ENCODE measurements around the gene OR4C11.

OR4C11 gene, protein sequence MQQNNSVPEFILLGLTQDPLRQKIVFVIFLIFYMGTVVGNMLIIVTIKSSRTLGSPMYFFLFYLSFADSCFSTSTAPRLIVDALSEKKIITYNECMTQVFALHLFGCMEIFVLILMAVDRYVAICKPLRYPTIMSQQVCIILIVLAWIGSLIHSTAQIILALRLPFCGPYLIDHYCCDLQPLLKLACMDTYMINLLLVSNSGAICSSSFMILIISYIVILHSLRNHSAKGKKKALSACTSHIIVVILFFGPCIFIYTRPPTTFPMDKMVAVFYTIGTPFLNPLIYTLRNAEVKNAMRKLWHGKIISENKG

GRCh38 chr11:55607545-55607944, at the start of gene OR4C11:
TSS of gene OR4C11 (minus strand) at chr11:55607645. CDS start at chr11:55604373, 3,272 bp downstream.
- in situ Hi-C loops (cut with MboI; ENCODE audit: low sequenced_read_pairs, unreplicated experiment), result no loop called here
- no peak for DNase-seq (ENCODE audit: low spot score)
- TF ChIP-seq CTCF (IDR thresholded peaks at IDR 0.05; ENCODE audit: borderline replicate concordance, control extremely low read depth, extremely low read depth, insufficient read depth, missing control alignments), result no peak

DNA sequence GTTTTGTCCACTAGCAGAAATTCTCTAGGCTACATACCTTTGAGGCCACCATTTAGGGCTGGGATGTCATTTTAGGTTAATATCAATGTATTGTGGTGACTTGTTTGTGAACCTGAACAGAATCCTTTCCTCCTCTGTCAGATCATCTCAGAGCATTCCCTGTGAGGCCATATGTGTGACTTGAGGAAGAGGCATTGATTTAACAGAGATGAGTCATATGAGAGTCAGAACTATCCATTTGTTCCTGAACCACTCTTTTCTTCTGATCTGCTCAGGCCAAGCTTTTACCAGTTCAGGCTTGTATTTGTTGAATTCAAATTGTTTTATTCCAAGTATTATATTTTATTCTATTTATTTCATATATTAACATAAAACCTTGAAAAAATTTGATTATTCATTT, 47.7 kb upstream of the OR4C11 start:
- in situ Hi-C loops (cut with MboI; ENCODE audit: low sequenced_read_pairs, unreplicated experiment), result no loop called here

DNA sequence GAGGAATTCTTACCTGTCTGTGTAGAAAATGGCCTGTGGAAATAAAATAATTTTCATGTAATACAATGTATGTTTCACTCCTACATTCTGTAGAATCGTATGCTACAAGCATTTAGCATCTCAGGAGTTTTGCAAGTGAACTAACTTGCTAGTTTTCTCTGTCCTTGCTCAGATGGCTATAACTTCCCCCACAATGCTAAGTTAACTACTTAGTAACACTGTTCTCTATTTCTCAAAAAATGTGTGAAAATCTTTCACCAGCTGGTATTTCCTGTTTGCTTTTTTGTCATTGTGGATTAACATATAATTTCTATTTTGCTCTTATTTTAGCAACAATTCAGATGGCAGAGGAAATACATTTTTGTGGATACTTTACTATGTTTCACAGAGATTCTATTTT, 45.1 kb upstream of the OR4C11 start:
- DNase-seq (ENCODE audit: low spot score), result no peak
- in situ Hi-C loops (cut with MboI; ENCODE audit: low sequenced_read_pairs, unreplicated experiment), result no loop called here
- TF ChIP-seq CTCF (IDR thresholded peaks at IDR 0.05; ENCODE audit: borderline replicate concordance, control extremely low read depth, extremely low read depth, insufficient read depth, missing control alignments), result no peak

More for the DNA sequence above, 47.7 kb upstream of the OR4C11 start:
- no peak for DNase-seq (ENCODE audit: low spot score)
- TF ChIP-seq CTCF (IDR thresholded peaks at IDR 0.05; ENCODE audit: borderline replicate concordance, control extremely low read depth, extremely low read depth, insufficient read depth, missing control alignments), result no peak

DNA sequence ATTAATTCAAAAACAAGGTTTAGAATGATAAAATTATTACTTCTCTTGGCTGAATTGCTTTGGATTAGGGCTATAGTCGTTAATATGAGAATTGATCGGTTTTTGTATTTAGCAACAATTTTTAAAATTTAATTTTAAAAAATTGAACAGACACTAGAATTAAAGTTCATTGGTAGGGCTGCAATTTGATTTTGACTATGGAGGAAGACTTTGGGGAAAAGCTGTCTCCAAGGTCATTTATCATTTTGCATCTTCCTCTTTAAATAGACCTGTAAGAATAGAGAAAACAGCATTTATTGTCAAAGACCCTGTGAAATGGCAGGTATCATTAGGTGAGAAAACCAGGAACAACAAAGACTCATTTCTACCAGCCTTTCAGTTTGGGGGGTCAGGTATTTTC, 40.6 kb upstream of the OR4C11 start, which contains the start of gene OR4S2:
Gene OR4S2, plus strand, starts transcription at position 301 of the 400 bp plus-strand sequence. CDS start 2,577 bp downstream, outside the sequence.
- in situ Hi-C loops (cut with MboI; ENCODE audit: low sequenced_read_pairs, unreplicated experiment), result no loop called here
- DNase-seq (ENCODE audit: low spot score), result no peak

GRCh38 chr11:55634813-55635212, 27.4 kb upstream of the OR4C11 start, which contains the start of gene OR4P4:
TSS of gene OR4P4 (plus strand) at chr11:55635113.
- in situ Hi-C loops (cut with MboI; ENCODE audit: low sequenced_read_pairs, unreplicated experiment), result no loop called here
- no peak for DNase-seq (ENCODE audit: low spot score)
- TF ChIP-seq CTCF (IDR thresholded peaks at IDR 0.05; ENCODE audit: borderline replicate concordance, control extremely low read depth, extremely low read depth, insufficient read depth, missing control alignments), result no peak

More for the DNA sequence above, 40.6 kb upstream of the OR4C11 start, which contains the start of gene OR4S2:
- TF ChIP-seq CTCF (IDR thresholded peaks at IDR 0.05; ENCODE audit: borderline replicate concordance, control extremely low read depth, extremely low read depth, insufficient read depth, missing control alignments), result no peak

- no peak for DNase-seq (ENCODE audit: low spot score)
- in situ Hi-C loops (cut with MboI; ENCODE audit: low sequenced_read_pairs, unreplicated experiment), result no loop called here
- no peak for TF ChIP-seq CTCF (IDR thresholded peaks at IDR 0.05; ENCODE audit: borderline replicate concordance, control extremely low read depth, extremely low read depth, insufficient read depth, missing control alignments)
These were observed 17.1 kb upstream of the OR4C11 start for GRCh38 chr11:55624531-55624930.

Data from GM13976 (cell line).